GM10248 (cell line): Measurements from ENCODE around the gene ZNF785.
A peak's percentile ranks its signal among the peaks of the same experiment; 100 is the strongest.

Source experiments
- CTCF ChIA-PET: fragments of 300-600 bp; sonication (Branson Sonifier 250); formaldehyde crosslinking; extraction: SDS; loops from one replicate; lab custom pipeline; 2021; ENCODE audit warnings: antibody characterized with exemption; lab: Yijun Ruan, JAX
- POLR2A ChIA-PET: fragments of 350-650 bp; sonication (Branson Sonifier 250); formaldehyde crosslinking; extraction: SDS; loops from one replicate; lab custom pipeline; 2020; ENCODE audit warnings: antibody characterized with exemption; lab: Yijun Ruan, JAX
- DNase-seq: peaks from one replicate; pipeline ENCODE4 v3.0.0; 2012; ENCODE audit errors: extremely low spot score
- CTCF ChIP-seq: IDR thresholded peaks from 2 replicates; pipeline ENCODE4 v1.5.1; 2012; ENCODE audit warnings: mild to moderate bottlenecking, low read depth; ENCODE audit errors: extremely low read depth, missing control alignments, control extremely low read depth

The ZNF785 gene

GRCh38 chr16:30609926-30610839, 24.7 kb upstream of the ZNF785 start, which contains the start of gene ZNF689:
TSS of gene ZNF689 (minus strand) at chr16:30610389. CDS start at chr16:30610041, 348 bp downstream.
- ChIA-PET CTCF (interaction anchor here (0.9 to 10.2 kb wide), 6 partner anchors 13 to 241 kb away, joined by 3 to 128 read pairs (median 5); partner anchors contain the start of gene DCTPP1), POLR2A (interaction anchor here (0.5 to 1.2 kb wide), 2 partner anchors 58 to 180 kb away, joined by 5 read pairs; partner anchors contain the start of gene DCTPP1)
- peak; percentile 97 for DNase-seq
- no peak for TF ChIP-seq CTCF

- no peak for TF ChIP-seq CTCF
- POLR2A ChIA-PET: interaction anchor here (1.2 kb wide), 1 partner anchor 179 kb away, joined by 5 read pairs; the partner anchor contains the start of gene DCTPP1
- DNase-seq: peak; percentile 56
- CTCF ChIA-PET: interaction anchor here (1.0 to 10.2 kb wide), 11 partner anchors 9 to 200 kb away, joined by 3 to 128 read pairs (median 4); partner anchors contain the start of gene DCTPP1
These were observed 23.8 kb upstream of the ZNF785 start for GRCh38 chr16:30609002-30609925.

GRCh38 chr16:30606004-30606403, 20.5 kb upstream of the ZNF785 start:
- TF ChIP-seq CTCF: no peak
- CTCF ChIA-PET: interaction anchor here (0.7 to 8.6 kb wide), 4 partner anchors 9 to 176 kb away, joined by 3 to 58 read pairs (median 30); partner anchors contain the start of gene DCTPP1
- POLR2A ChIA-PET: no interaction called here
- DNase-seq: no peak

GRCh38 chr16:30605158-30605557, 19.7 kb upstream of the ZNF785 start:
- no peak for DNase-seq
- POLR2A ChIA-PET: interaction anchor here (0.5 kb wide), 1 partner anchor 50 kb away, joined by 4 read pairs; no protein-coding TSS in a partner anchor
- CTCF ChIA-PET: interaction anchor here (1.9 to 8.6 kb wide), 3 partner anchors 11 to 175 kb away, joined by 15 to 45 read pairs (median 37); partner anchors contain the start of gene DCTPP1
- no peak for TF ChIP-seq CTCF

GRCh38 chr16:30604316-30604947, 18.9 kb upstream of the ZNF785 start:
- ChIA-PET CTCF (interaction anchor here (4.7 to 8.6 kb wide), 3 partner anchors 12 to 174 kb away, joined by 37 to 45 read pairs (median 41); partner anchors contain the start of gene DCTPP1), POLR2A (interaction anchor here (0.5 kb wide), 1 partner anchor 50 kb away, joined by 4 read pairs; no protein-coding TSS in a partner anchor)
- DNase-seq: no peak
- no peak for TF ChIP-seq CTCF
